Liver (tissue), 9 donors: ENCODE results near the gene SPEG. TPM values are rescaled to one million over a fixed set of nuclear protein-coding genes. Genes with fewer than 3 reads are reported as not detected.

ENCODE experiments used
- DNase-seq: peaks from one replicate; pipeline ENCODE4 v3.0.0-alpha.2; 2017; ENCODE audit warnings: low spot score
- H3K27ac ChIP-seq, 2 donors: one replicate each; pipeline ENCODE4 v1.7.0; 2013; ENCODE audit warnings: inconsistent platforms in 2 of 2, low read length in 2 of 2, control low read depth in 1 of 2, low read depth in 1 of 2, mild to moderate bottlenecking in 1 of 2
- H3K27me3 ChIP-seq, 4 donors: one replicate each; pipeline versions ENCODE4 v1.6.1 to v1.7.0; 2013; ENCODE audit warnings: low read length in 3 of 4, inconsistent platforms in 1 of 4, mild to moderate bottlenecking in 1 of 4, moderate library complexity in 1 of 4; ENCODE audit not compliant: control insufficient read depth in 4 of 4, insufficient read depth in 4 of 4
- H3K36me3 ChIP-seq, 4 donors: one replicate each; pipeline versions ENCODE4 v1.6.1 to v1.7.0; 2013; ENCODE audit warnings: low read length in 3 of 4, mild to moderate bottlenecking in 3 of 4, low read depth in 1 of 4, moderate library complexity in 1 of 4; ENCODE audit not compliant: control insufficient read depth in 4 of 4, insufficient read depth in 3 of 4
- H3K4me1 ChIP-seq, 4 donors: one replicate each; pipeline versions ENCODE4 v1.6.1 to v1.7.0; 2013; ENCODE audit warnings: low read length in 3 of 4, mild to moderate bottlenecking in 3 of 4, moderate library complexity in 1 of 4; ENCODE audit not compliant: control insufficient read depth in 4 of 4, insufficient read depth in 4 of 4
- H3K4me3 ChIP-seq, 3 donors: one replicate each; pipeline versions ENCODE4 v1.6.1 to v1.7.0; 2013; ENCODE audit warnings: low read length in 3 of 3, control low read depth in 1 of 3, low read depth in 1 of 3, mild to moderate bottlenecking in 1 of 3
- H3K9ac ChIP-seq, 2 donors: one replicate each; pipeline ENCODE4 v1.7.0; 2013; ENCODE audit warnings: low read length in 2 of 2, mild to moderate bottlenecking in 2 of 2, moderate library complexity in 2 of 2, control low read depth in 1 of 2, low read depth in 1 of 2
- H3K9me3 ChIP-seq, 4 donors: one replicate each; pipeline versions ENCODE4 v1.6.1 to v1.7.0; 2013; ENCODE audit warnings: low read length in 3 of 4; ENCODE audit not compliant: control insufficient read depth in 4 of 4
- EGR1 ChIP-seq, 2 donors: IDR thresholded peaks; 2 replicates each; pipeline ENCODE4 v1.6.1; 2016 to 2018; ENCODE audit warnings: antibody characterized with exemption in 2 of 2, low read depth in 2 of 2
- FOXA1 ChIP-seq: IDR thresholded peaks from 2 replicates; pipeline ENCODE4 v1.6.1; 2016; ENCODE audit warnings: antibody characterized with exemption
- GABPA ChIP-seq, 2 donors: IDR thresholded peaks in 1 of 2; conservative IDR thresholded peaks in 1 of 2; 2 replicates each; pipeline ENCODE4 v1.6.1; 2016; ENCODE audit warnings: antibody characterized with exemption in 2 of 2, mild to moderate bottlenecking in 1 of 2, moderate library complexity in 1 of 2
- HNF4A ChIP-seq, 2 donors: conservative IDR thresholded peaks; 2 replicates each; pipeline ENCODE4 v1.6.1; 2016; ENCODE audit warnings: antibody characterized with exemption in 2 of 2, mild to moderate bottlenecking in 2 of 2
- HNF4G ChIP-seq: IDR thresholded peaks from 2 replicates; pipeline ENCODE4 v1.6.1; 2016; ENCODE audit warnings: antibody characterized with exemption
- JUND ChIP-seq, 2 donors: IDR thresholded peaks; 2 replicates each; pipeline ENCODE4 v1.6.1; 2016; ENCODE audit warnings: antibody characterized with exemption in 2 of 2
- NR2F2 ChIP-seq: IDR thresholded peaks from 2 replicates; pipeline ENCODE4 v1.6.1; 2016; ENCODE audit warnings: antibody characterized with exemption
- RXRA ChIP-seq, 2 donors: IDR thresholded peaks; 2 replicates each; pipeline ENCODE4 v1.6.1; 2017 to 2018; ENCODE audit warnings: antibody characterized with exemption in 2 of 2, mild to moderate bottlenecking in 1 of 2
- TAF1 ChIP-seq: conservative IDR thresholded peaks from 2 replicates; pipeline ENCODE4 v1.6.1; 2016; ENCODE audit warnings: antibody characterized with exemption, mild to moderate bottlenecking
- WGBS: extraction: QIAGEN DNeasy Blood & Tissue Kit; methylation state at CpG from one replicate; pipeline ENCODE4 v1.1.7; 2013; 5-methylcytosine and 5-hydroxymethylcytosine counted together
- polyA plus RNA-seq, 2 donors: library from polyadenylated mRNA; stranded (reverse) in 1 of 2; unstranded in 1 of 2; fragments of 200-250 nt in 1 of 2; fragments of >200 nt in 1 of 2; fragmentation: Nextera tagmentation in 1 of 2; extraction: Ambion mirVana in 1 of 2; gene quantifications; one replicate each; pipeline versions ENCODE4 v1.2.1 to v1.2.3, GENCODE V29; 2013 to 2015
- total RNA-seq, 2 donors: library from RNA; depleted of rRNA; stranded (reverse); fragments of >200 nt; gene quantifications; one replicate each; pipeline ENCODE4 v1.2.3, GENCODE V29; 2014
- TF ChIP-seq, protein P1 (sequence below): fragments of 150-350 bp; IDR thresholded peaks from 2 replicates; pipeline ENCODE4 v1.5.1; 2017; ENCODE audit warnings: improper control_type of control experiment, low read depth, low read length; ENCODE audit not compliant: missing input control
- TF ChIP-seq, protein P2 (sequence below): IDR thresholded peaks from 2 replicates; pipeline ENCODE4 v1.6.1; 2016; ENCODE audit warnings: antibody characterized with exemption
- TF ChIP-seq, protein P3 (sequence below): IDR thresholded peaks from 2 replicates; pipeline ENCODE4 v1.6.1; 2016; ENCODE audit warnings: antibody characterized with exemption, mild to moderate bottlenecking
- TF ChIP-seq, protein P4 (sequence below): IDR thresholded peaks from 2 replicates; pipeline ENCODE4 v1.6.1; 2016; ENCODE audit warnings: antibody characterized with exemption
- donor health status: healthy.
- donor health status: healthy.
- donor health status: healthy.
- donor health status: healthy.
- donor health status: healthy.

Gene SPEG
- total and polyA plus RNA-seq, 4 donors = 0.51 to 0.96 (median 0.66) TPM

DNA sequence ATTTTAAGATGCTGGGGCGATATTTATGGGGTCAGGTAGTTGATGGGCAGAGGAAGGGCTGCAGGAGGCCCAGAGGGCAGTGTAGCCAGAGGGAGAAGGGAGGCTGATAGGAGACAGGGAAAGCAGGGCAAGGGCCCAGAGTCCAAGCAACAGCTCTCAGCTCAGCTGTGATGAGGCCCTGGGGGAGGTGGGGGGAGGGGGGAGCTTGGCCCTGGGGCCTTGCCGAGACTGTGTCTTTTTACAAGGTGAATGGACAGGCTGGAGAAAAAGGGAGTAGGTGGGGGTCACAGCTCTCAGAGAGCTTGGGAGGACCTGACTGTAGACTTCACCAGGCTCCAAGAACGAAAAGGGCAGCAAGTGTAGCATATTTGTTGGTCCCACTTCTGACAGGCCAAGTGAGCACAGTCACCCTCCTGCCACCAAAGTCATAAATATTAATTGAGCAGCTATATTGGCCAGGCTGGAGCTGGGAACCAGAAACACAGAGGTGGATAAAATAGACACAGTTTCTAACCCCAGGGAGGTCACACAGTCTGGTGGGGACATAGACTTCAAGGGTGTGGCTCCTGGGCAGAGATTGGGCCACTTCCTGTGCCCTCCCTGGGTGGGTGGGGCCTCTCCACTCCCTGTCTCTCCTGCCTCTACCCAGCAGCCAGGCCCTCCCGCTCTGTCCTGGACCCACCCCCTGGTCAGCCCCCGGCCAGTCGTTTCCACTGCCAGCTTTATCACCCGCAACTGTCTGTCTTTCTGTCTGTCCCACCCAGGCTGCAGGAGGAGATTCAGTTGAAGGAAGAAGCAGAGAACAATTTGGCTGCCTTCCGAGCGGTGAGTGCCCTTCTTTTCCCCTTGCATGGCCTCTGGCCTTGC, 15.1 kb upstream of the SPEG start:
- H3K9me3 ChIP-seq = no peaks in the 10 kb centered on the region
- no peak overlapping the region for H3K27ac ChIP-seq
- H3K9ac ChIP-seq = no peak overlapping the region
- DNase-seq = no peak
- H3K36me3 ChIP-seq = no peaks in the 10 kb centered on the region
- peaks cover 0 to 9% (median 3%) of the 10 kb centered on the region in 4 donors for H3K4me1 ChIP-seq
- WGBS = 66% methylated on average over 9 of the region's 9 CpGs
- TF ChIP-seq, protein P1, sequence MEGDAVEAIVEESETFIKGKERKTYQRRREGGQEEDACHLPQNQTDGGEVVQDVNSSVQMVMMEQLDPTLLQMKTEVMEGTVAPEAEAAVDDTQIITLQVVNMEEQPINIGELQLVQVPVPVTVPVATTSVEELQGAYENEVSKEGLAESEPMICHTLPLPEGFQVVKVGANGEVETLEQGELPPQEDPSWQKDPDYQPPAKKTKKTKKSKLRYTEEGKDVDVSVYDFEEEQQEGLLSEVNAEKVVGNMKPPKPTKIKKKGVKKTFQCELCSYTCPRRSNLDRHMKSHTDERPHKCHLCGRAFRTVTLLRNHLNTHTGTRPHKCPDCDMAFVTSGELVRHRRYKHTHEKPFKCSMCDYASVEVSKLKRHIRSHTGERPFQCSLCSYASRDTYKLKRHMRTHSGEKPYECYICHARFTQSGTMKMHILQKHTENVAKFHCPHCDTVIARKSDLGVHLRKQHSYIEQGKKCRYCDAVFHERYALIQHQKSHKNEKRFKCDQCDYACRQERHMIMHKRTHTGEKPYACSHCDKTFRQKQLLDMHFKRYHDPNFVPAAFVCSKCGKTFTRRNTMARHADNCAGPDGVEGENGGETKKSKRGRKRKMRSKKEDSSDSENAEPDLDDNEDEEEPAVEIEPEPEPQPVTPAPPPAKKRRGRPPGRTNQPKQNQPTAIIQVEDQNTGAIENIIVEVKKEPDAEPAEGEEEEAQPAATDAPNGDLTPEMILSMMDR = no peak
- TF ChIP-seq, protein P2, sequence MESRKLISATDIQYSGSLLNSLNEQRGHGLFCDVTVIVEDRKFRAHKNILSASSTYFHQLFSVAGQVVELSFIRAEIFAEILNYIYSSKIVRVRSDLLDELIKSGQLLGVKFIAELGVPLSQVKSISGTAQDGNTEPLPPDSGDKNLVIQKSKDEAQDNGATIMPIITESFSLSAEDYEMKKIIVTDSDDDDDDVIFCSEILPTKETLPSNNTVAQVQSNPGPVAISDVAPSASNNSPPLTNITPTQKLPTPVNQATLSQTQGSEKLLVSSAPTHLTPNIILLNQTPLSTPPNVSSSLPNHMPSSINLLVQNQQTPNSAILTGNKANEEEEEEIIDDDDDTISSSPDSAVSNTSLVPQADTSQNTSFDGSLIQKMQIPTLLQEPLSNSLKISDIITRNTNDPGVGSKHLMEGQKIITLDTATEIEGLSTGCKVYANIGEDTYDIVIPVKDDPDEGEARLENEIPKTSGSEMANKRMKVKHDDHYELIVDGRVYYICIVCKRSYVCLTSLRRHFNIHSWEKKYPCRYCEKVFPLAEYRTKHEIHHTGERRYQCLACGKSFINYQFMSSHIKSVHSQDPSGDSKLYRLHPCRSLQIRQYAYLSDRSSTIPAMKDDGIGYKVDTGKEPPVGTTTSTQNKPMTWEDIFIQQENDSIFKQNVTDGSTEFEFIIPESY = no peak
- TF ChIP-seq HNF4A (conservative IDR thresholded peaks at IDR 0.05) (no peak), RXRA (IDR thresholded peaks at IDR 0.05) (no peak), FOXA1 (no peak), GABPA (IDR thresholded peaks at IDR 0.05 in 1 of 2, conservative IDR thresholded peaks at IDR 0.05 in 1 of 2) (no peak)
- TF ChIP-seq, protein P3, sequence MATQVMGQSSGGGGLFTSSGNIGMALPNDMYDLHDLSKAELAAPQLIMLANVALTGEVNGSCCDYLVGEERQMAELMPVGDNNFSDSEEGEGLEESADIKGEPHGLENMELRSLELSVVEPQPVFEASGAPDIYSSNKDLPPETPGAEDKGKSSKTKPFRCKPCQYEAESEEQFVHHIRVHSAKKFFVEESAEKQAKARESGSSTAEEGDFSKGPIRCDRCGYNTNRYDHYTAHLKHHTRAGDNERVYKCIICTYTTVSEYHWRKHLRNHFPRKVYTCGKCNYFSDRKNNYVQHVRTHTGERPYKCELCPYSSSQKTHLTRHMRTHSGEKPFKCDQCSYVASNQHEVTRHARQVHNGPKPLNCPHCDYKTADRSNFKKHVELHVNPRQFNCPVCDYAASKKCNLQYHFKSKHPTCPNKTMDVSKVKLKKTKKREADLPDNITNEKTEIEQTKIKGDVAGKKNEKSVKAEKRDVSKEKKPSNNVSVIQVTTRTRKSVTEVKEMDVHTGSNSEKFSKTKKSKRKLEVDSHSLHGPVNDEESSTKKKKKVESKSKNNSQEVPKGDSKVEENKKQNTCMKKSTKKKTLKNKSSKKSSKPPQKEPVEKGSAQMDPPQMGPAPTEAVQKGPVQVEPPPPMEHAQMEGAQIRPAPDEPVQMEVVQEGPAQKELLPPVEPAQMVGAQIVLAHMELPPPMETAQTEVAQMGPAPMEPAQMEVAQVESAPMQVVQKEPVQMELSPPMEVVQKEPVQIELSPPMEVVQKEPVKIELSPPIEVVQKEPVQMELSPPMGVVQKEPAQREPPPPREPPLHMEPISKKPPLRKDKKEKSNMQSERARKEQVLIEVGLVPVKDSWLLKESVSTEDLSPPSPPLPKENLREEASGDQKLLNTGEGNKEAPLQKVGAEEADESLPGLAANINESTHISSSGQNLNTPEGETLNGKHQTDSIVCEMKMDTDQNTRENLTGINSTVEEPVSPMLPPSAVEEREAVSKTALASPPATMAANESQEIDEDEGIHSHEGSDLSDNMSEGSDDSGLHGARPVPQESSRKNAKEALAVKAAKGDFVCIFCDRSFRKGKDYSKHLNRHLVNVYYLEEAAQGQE = no peak
- H3K27me3 ChIP-seq = peaks cover 0 to 6% (median 1%) of the 10 kb centered on the region in 4 donors
- no peak overlapping the region for H3K4me3 ChIP-seq

DNA sequence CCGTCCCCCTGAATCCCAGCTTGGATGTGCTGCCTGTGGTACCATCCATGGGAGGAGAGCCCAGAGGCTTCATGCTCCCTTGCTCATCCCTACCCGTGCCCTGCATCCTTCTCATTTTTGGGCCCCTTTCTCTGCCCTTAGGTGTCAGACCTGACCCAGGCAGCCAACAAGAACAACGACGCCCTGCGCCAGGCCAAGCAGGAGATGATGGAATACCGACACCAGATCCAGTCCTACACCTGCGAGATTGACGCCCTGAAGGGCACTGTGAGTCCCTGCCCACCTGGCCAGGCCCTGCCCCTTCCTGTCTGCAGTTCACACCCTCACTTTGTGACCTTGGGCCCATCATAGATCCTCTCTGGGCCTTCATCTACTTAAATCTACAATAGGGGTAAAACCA, 14.0 kb upstream of the SPEG start:
- no peaks in the 10 kb centered on the region for H3K36me3 ChIP-seq
- H3K9ac ChIP-seq = no peak overlapping the region
- H3K4me1 ChIP-seq = peaks cover 0 to 9% (median 3%) of the 10 kb centered on the region in 4 donors
- H3K27ac ChIP-seq = no peak overlapping the region
- TF ChIP-seq, protein P2 = no peak
- TF ChIP-seq, protein P4, sequence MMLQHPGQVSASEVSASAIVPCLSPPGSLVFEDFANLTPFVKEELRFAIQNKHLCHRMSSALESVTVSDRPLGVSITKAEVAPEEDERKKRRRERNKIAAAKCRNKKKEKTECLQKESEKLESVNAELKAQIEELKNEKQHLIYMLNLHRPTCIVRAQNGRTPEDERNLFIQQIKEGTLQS = no peak
- TF ChIP-seq NR2F2 (no peak), GABPA (IDR thresholded peaks at IDR 0.05 in 1 of 2, conservative IDR thresholded peaks at IDR 0.05 in 1 of 2) (no peak), HNF4A (conservative IDR thresholded peaks at IDR 0.05) (no peak), JUND (IDR thresholded peaks at IDR 0.05) (no peak), EGR1 (IDR thresholded peaks at IDR 0.05; ENCODE audit: low read depth in 2 of 2) (no peak), TAF1 (no peak), FOXA1 (no peak), HNF4G (no peak)
- TF ChIP-seq, protein P3 = no peak
- DNase-seq = no peak
- no peaks in the 10 kb centered on the region for H3K9me3 ChIP-seq
- 88% methylated on average over 8 of the region's 8 CpGs for WGBS
- no peak overlapping the region for H3K4me3 ChIP-seq
- H3K27me3 ChIP-seq = peaks cover 0 to 9% (median 1%) of the 10 kb centered on the region in 4 donors
